H1 (cell line): ENCODE measurements around the gene CEACAM5.

Source experiments
- ATF3 ChIP-seq: IDR thresholded peaks from 2 replicates; pipeline ENCODE4 v1.6.1; 2011; ENCODE audit warnings: low read depth, mild to moderate bottlenecking, low read length; ENCODE audit not compliant: insufficient read depth
- CHD2 ChIP-seq: IDR thresholded peaks from 2 replicates; pipeline ENCODE4 v1.6.1; 2012; ENCODE audit warnings: low read length, improper control_type of control experiment
- CREB1 ChIP-seq: IDR thresholded peaks from 2 replicates; pipeline ENCODE4 v1.6.1; 2012; ENCODE audit warnings: inconsistent platforms
- CTCF ChIP-seq, 3 experiments: IDR thresholded peaks; 1 replicate in 2 of 3; 2 replicates in 1 of 3; pipeline versions ENCODE4 v1.5.1 to v1.6.1; 2011; ENCODE audit warnings: low read length in 3 of 3, mild to moderate bottlenecking in 3 of 3, inconsistent platforms in 2 of 3, low read depth in 1 of 3, moderate library complexity in 1 of 3; ENCODE audit not compliant: insufficient read depth in 1 of 3; ENCODE audit errors: control extremely low read depth in 1 of 3
- EP300 ChIP-seq, 2 experiments: IDR thresholded peaks; 1 replicate in 1 of 2; 2 replicates in 1 of 2; pipeline ENCODE4 v1.6.1; 2011 to 2012; ENCODE audit warnings: low read depth in 2 of 2, low read length in 2 of 2, mild to moderate bottlenecking in 2 of 2, borderline replicate concordance in 1 of 2, inconsistent platforms in 1 of 2, moderate library complexity in 1 of 2
- HDAC2 ChIP-seq, 2 experiments: fragments of 300-600 bp in 1 of 2; sonication (generic) in 1 of 2; IDR thresholded peaks; 2 replicates each; pipeline ENCODE4 v1.6.1; 2011 to 2012; ENCODE audit warnings: low read depth in 2 of 2, low read length in 2 of 2, mild to moderate bottlenecking in 2 of 2, moderate library complexity in 2 of 2, borderline replicate concordance in 1 of 2, inconsistent platforms in 1 of 2
- HDAC6 ChIP-seq: IDR thresholded peaks from one replicate; pipeline ENCODE4 v1.7.1; 2012; ENCODE audit warnings: low read depth, mild to moderate bottlenecking, inconsistent platforms, low read length, moderate library complexity
- MAX ChIP-seq: IDR thresholded peaks from 2 replicates; pipeline ENCODE4 v1.6.1; 2012; ENCODE audit warnings: inconsistent platforms
- POLR2A ChIP-seq, 2 experiments: IDR thresholded peaks; 1 replicate in 1 of 2; 2 replicates in 1 of 2; pipeline ENCODE4 v1.6.1; 2011; ENCODE audit warnings: low read depth in 2 of 2, low read length in 2 of 2, mild to moderate bottlenecking in 2 of 2; ENCODE audit errors: control extremely low read depth in 1 of 2
- RNF2 ChIP-seq: fragments of 200-900, 300-1000 bp; sonication (generic); IDR thresholded peaks from 2 replicates; pipeline ENCODE4 v1.7.1; 2016; ENCODE audit warnings: borderline replicate concordance, low read depth, mild to moderate bottlenecking, antibody characterized with exemption, low read length; ENCODE audit not compliant: poor library complexity, severe bottlenecking; ENCODE audit errors: missing control alignments
- SRF ChIP-seq: IDR thresholded peaks from 2 replicates; pipeline ENCODE4 v1.6.1; 2011; ENCODE audit warnings: mild to moderate bottlenecking, low read depth, low read length, moderate library complexity
- TEAD4 ChIP-seq: IDR thresholded peaks from 2 replicates; pipeline ENCODE4 v1.6.1; 2012; ENCODE audit warnings: low read depth, low read length, inconsistent platforms, mixed read lengths
- YY1 ChIP-seq: IDR thresholded peaks from 2 replicates; pipeline ENCODE4 v1.6.1; 2011; ENCODE audit warnings: low read depth, mild to moderate bottlenecking, low read length
- ZNF274 ChIP-seq: IDR thresholded peaks from 2 replicates; pipeline ENCODE4 v1.7.0; 2012; ENCODE audit warnings: low read length, borderline replicate concordance; ENCODE audit errors: extremely low read depth

- TF ChIP-seq HDAC6 = no peak
- TF ChIP-seq CTCF (IDR thresholded peaks at IDR 0.05; ENCODE audit: control extremely low read depth in 1 of 3, insufficient read depth in 1 of 3, low read depth in 1 of 3, low read length in 3 of 3) = no peak
- TF ChIP-seq MAX = no peak
- no peak for TF ChIP-seq HDAC2 (IDR thresholded peaks at IDR 0.05; ENCODE audit: borderline replicate concordance in 1 of 2, low read depth in 2 of 2, low read length in 2 of 2)
- TF ChIP-seq ZNF274 = no peak
- TF ChIP-seq CHD2 = no peak
- TF ChIP-seq EP300 (IDR thresholded peaks at IDR 0.05; ENCODE audit: borderline replicate concordance in 1 of 2, low read depth in 2 of 2, low read length in 2 of 2) = no peak
- TF ChIP-seq TEAD4 = no peak
- TF ChIP-seq SRF = no peak
- no peak for TF ChIP-seq ATF3
- no peak for TF ChIP-seq CREB1
- no peak for TF ChIP-seq YY1
- no peak for TF ChIP-seq RNF2
- no peak for TF ChIP-seq POLR2A (IDR thresholded peaks at IDR 0.05; ENCODE audit: control extremely low read depth in 1 of 2, low read depth in 2 of 2, low read length in 2 of 2)
Observed at GRCh38 chr19:41688098-41688497, 20.3 kb upstream of the CEACAM5 start, which contains the start of gene CEACAM7.
